ENCODE data around the gene TLE3.
A peak's percentile ranks its signal among the peaks of the same experiment; 100 is the strongest.
"Not testable (repeated sequence)": the region's sequence is repeated elsewhere in the genome, so short reads cannot be mapped to it uniquely, and the experiment has no call there.

The TLE3 gene

GRCh38 chr15:70097321-70098152 lies at the start of gene TLE3:
TSS of gene TLE3 (minus strand) at chr15:70097917. CDS start at chr15:70096798, 1,119 bp downstream.
- peak; percentile 93 to 95 (median 94) for DNase-seq (ENCODE audit: low read depth in 3 of 3)

GRCh38 chr15:70147178-70147760 lies 49.6 kb upstream of the TLE3 start:
- no peak for DNase-seq (ENCODE audit: low read depth in 3 of 3)

- no peak for DNase-seq (ENCODE audit: low read depth in 3 of 3)
These were observed 49.1 kb upstream of the TLE3 start for GRCh38 chr15:70146771-70147170.

GRCh38 chr15:70146162-70146561 lies 48.4 kb upstream of the TLE3 start:
- DNase-seq (ENCODE audit: low read depth in 3 of 3): no peak

GRCh38 chr15:70145261-70145660 lies 47.5 kb upstream of the TLE3 start:
- no peak for DNase-seq (ENCODE audit: low read depth in 3 of 3)

- no peak for DNase-seq (ENCODE audit: low read depth in 3 of 3)
These were observed 44.8 kb upstream of the TLE3 start for GRCh38 chr15:70142322-70143191.

- DNase-seq (ENCODE audit: low read depth in 3 of 3): no peak
These were observed 44.3 kb upstream of the TLE3 start for GRCh38 chr15:70142072-70142321.

GRCh38 chr15:70141376-70142071 lies 43.8 kb upstream of the TLE3 start:
- no peak for DNase-seq (ENCODE audit: low read depth in 3 of 3)

GRCh38 chr15:70140543-70141375 lies 43.0 kb upstream of the TLE3 start:
- DNase-seq (ENCODE audit: low read depth in 3 of 3): no peak

GRCh38 chr15:70140025-70140542 lies 42.4 kb upstream of the TLE3 start:
- DNase-seq (ENCODE audit: low read depth in 3 of 3): no peak

GRCh38 chr15:70137967-70138366 lies 40.2 kb upstream of the TLE3 start:
- no peak for DNase-seq (ENCODE audit: low read depth in 3 of 3)

GRCh38 chr15:70137021-70137420 lies 39.3 kb upstream of the TLE3 start:
- not testable (repeated sequence) for DNase-seq (ENCODE audit: low read depth in 3 of 3)

GRCh38 chr15:70133781-70134421 lies 36.2 kb upstream of the TLE3 start:
- no peak for DNase-seq (ENCODE audit: low read depth in 3 of 3)

- no peak for DNase-seq (ENCODE audit: low read depth in 3 of 3)
These were observed 35.6 kb upstream of the TLE3 start for GRCh38 chr15:70133296-70133695.

GRCh38 chr15:70132571-70132970 lies 34.9 kb upstream of the TLE3 start:
- no peak for DNase-seq (ENCODE audit: low read depth in 3 of 3)

- no peak for DNase-seq (ENCODE audit: low read depth in 3 of 3)
These were observed 34.4 kb upstream of the TLE3 start for GRCh38 chr15:70132139-70132538.

GRCh38 chr15:70128414-70129140 lies 30.9 kb upstream of the TLE3 start:
- no peak for DNase-seq (ENCODE audit: low read depth in 3 of 3)

- DNase-seq (ENCODE audit: low read depth in 3 of 3): no peak
These were observed 30.2 kb upstream of the TLE3 start for GRCh38 chr15:70127770-70128413.

- no peak for DNase-seq (ENCODE audit: low read depth in 3 of 3)
These were observed 29.6 kb upstream of the TLE3 start for GRCh38 chr15:70127288-70127746.
